Measurements from ENCODE around the gene CDK9. TPM values are rescaled to one million over a fixed set of nuclear protein-coding genes. Genes with fewer than 3 reads are reported as not detected.

CDK9 gene
- total RNA-seq, 1 experiment from 2014 or later: 37.3 TPM

DNA sequence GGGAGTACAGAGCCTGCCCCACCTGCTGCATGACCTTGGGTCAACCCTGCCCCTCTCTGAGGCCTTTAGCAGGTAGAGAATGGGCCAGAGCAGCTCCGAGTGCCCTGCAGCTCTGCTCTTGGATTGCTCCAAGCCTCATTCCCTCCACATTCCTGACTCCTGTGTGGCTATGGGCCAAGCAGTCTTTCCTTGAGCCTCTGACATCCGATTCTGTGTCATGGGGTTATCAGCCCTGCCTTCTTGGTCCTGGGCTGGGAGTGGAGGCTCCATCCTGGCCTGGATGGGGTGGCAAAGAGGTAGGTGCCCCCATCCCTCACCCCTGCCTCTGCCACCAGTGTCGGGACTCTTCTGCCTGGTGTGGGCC, 30.5 kb downstream of the CDK9 start:
- H3K9me3 ChIP-seq (ENCODE audit: low read length): no peaks in the 10 kb centered on the region
- H3K27ac ChIP-seq (ENCODE audit: low read length): no peak overlapping the region
- H3K9me2 ChIP-seq (replicated peaks; ENCODE audit: low read length): no peaks in the 10 kb centered on the region
- CTCF ChIA-PET: no interaction called here
- H3K27me3 ChIP-seq (ENCODE audit: low read length): no peaks in the 10 kb centered on the region
- no peaks in the 10 kb centered on the region for H3K4me1 ChIP-seq (ENCODE audit: insufficient read depth, low read length)
- H2AFZ ChIP-seq (ENCODE audit: low read length): no peak overlapping the region
- no peak overlapping the region for H3K9ac ChIP-seq (ENCODE audit: low read length)
- H3K36me3 ChIP-seq (ENCODE audit: low read depth, low read length): peaks cover 10% of the 10 kb centered on the region; the same call in 1 of the 2 replicates
- H3K4me2 ChIP-seq (ENCODE audit: low read length): no peak overlapping the region
- TF ChIP-seq EZH2 (IDR thresholded peaks at IDR 0.05; ENCODE audit: low read length, unreplicated experiment) (no peak), EZH2phosphoT487 (IDR thresholded peaks at IDR 0.05; ENCODE audit: borderline replicate concordance, low read length) (no peak)
- TF ChIP-seq, protein P1, sequence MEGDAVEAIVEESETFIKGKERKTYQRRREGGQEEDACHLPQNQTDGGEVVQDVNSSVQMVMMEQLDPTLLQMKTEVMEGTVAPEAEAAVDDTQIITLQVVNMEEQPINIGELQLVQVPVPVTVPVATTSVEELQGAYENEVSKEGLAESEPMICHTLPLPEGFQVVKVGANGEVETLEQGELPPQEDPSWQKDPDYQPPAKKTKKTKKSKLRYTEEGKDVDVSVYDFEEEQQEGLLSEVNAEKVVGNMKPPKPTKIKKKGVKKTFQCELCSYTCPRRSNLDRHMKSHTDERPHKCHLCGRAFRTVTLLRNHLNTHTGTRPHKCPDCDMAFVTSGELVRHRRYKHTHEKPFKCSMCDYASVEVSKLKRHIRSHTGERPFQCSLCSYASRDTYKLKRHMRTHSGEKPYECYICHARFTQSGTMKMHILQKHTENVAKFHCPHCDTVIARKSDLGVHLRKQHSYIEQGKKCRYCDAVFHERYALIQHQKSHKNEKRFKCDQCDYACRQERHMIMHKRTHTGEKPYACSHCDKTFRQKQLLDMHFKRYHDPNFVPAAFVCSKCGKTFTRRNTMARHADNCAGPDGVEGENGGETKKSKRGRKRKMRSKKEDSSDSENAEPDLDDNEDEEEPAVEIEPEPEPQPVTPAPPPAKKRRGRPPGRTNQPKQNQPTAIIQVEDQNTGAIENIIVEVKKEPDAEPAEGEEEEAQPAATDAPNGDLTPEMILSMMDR (conservative IDR thresholded peaks at IDR 0.05; ENCODE audit: low read depth, low read length): no peak
- no peaks in the 10 kb centered on the region for H3F3A ChIP-seq (ENCODE audit: low read length, unreplicated experiment)
- ATAC-seq (no peak), DNase-seq (no peak)
- no peaks in the 10 kb centered on the region for H3K79me2 ChIP-seq (ENCODE audit: low read length)
- H3K4me3 ChIP-seq (ENCODE audit: low read length): no peak overlapping the region
- H4K20me1 ChIP-seq (ENCODE audit: low read length): no peaks in the 10 kb centered on the region
- POLR2A ChIA-PET (ENCODE audit: unreplicated experiment): no interaction called here
- intact Hi-C loops (cut with micrococcal nuclease): no loop called here
- no TSS peak for BruUV-seq (replicated peaks)

DNA sequence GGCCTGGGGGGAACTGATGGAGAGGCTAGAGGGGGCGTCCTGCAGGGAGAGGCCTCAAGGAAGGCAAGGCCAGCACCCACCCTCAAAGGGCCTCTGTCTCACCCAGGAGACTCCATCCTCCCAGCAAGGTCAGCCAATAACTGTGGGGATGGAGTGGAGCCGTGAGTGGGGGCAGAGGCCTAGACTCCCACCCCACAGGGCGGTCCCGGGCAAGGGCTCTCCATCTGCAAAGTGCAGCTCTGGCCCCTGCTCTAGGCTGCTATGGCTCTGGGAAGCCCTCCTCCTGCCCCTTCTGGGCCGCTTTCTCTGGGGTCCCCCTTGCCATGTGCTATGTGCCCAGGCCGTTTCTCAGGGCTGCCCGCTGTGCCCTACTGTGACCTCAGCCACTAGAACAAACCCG, 30.9 kb downstream of the CDK9 start:
- ATAC-seq (no peak; the same call in 1 of the 2 replicates), DNase-seq (no peak)

DNA sequence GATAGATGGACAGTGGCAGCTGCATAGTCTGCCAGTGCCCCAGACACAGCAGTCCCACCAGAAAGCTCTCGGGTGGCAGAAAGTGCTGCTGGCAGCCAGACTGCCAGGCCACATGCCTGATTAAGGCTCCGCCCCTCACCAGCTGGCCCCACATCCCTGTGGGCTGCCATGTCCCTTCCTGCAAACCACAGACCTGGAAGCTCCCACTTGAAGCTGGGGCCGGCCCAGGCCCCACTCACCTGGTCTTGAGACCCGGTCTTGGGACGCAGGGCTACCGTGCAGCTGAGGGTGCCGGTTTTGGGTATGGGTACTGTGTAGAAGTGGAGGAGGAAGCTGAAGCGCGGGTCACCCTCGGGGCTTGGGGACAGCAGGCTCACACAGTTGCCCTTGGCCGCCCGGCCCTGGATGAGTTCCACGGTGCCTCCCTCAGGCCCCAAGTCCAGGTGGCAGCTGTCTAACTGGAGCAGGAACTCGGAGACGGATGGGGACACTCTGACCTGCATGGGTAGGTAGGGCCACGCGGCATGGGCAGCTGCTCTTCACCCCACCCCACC, 32.1 kb downstream of the CDK9 start:
- H3K4me3 ChIP-seq (ENCODE audit: low read length): no peak overlapping the region
- H3K27me3 ChIP-seq (ENCODE audit: low read length): no peaks in the 10 kb centered on the region
- no peaks in the 10 kb centered on the region for H3K79me2 ChIP-seq (ENCODE audit: low read length)
- H3K9me3 ChIP-seq (ENCODE audit: low read length): no peaks in the 10 kb centered on the region
- H3K36me3 ChIP-seq (ENCODE audit: low read depth, low read length): peaks cover 6% of the 10 kb centered on the region; the same call in 1 of the 2 replicates
- ATAC-seq: no peak
- no peak for DNase-seq
- no peak overlapping the region for H3K9ac ChIP-seq (ENCODE audit: low read length)
- TF ChIP-seq, protein P1 (conservative IDR thresholded peaks at IDR 0.05; ENCODE audit: low read depth, low read length): no peak
- H3K27ac ChIP-seq (ENCODE audit: low read length): no peak overlapping the region
- H3K4me2 ChIP-seq (ENCODE audit: low read length): no peak overlapping the region
- POLR2A ChIA-PET (ENCODE audit: unreplicated experiment): no interaction called here
- H3K4me1 ChIP-seq (ENCODE audit: insufficient read depth, low read length): no peaks in the 10 kb centered on the region
- H3K9me2 ChIP-seq (replicated peaks; ENCODE audit: low read length): no peaks in the 10 kb centered on the region
- BruUV-seq (replicated peaks): no TSS peak
- intact Hi-C loops (cut with micrococcal nuclease): no loop called here
- no peaks in the 10 kb centered on the region for H3F3A ChIP-seq (ENCODE audit: low read length, unreplicated experiment)
- CTCF ChIA-PET: no interaction called here
- H4K20me1 ChIP-seq (ENCODE audit: low read length): no peaks in the 10 kb centered on the region
- H2AFZ ChIP-seq (ENCODE audit: low read length): no peak overlapping the region

More for the DNA sequence above, 30.9 kb downstream of the CDK9 start:
- BruUV-seq (replicated peaks): no TSS peak
- H3K4me3 ChIP-seq (ENCODE audit: low read length): no peak overlapping the region
- ChIA-PET CTCF (no interaction called here), POLR2A (ENCODE audit: unreplicated experiment) (no interaction called here)
- H3K36me3 ChIP-seq (ENCODE audit: low read depth, low read length): peaks cover 10% of the 10 kb centered on the region; the same call in 1 of the 2 replicates
- H3K27ac ChIP-seq (ENCODE audit: low read length): no peak overlapping the region
- H3F3A ChIP-seq (ENCODE audit: low read length, unreplicated experiment): no peaks in the 10 kb centered on the region
- no peaks in the 10 kb centered on the region for H3K9me3 ChIP-seq (ENCODE audit: low read length)
- H2AFZ ChIP-seq (ENCODE audit: low read length): no peak overlapping the region
- no peak overlapping the region for H3K4me2 ChIP-seq (ENCODE audit: low read length)
- H3K9ac ChIP-seq (ENCODE audit: low read length): no peak overlapping the region
- intact Hi-C loops (cut with micrococcal nuclease): no loop called here
- H3K79me2 ChIP-seq (ENCODE audit: low read length): no peaks in the 10 kb centered on the region
- no peaks in the 10 kb centered on the region for H4K20me1 ChIP-seq (ENCODE audit: low read length)
- no peaks in the 10 kb centered on the region for H3K9me2 ChIP-seq (replicated peaks; ENCODE audit: low read length)
- H3K27me3 ChIP-seq (ENCODE audit: low read length): no peaks in the 10 kb centered on the region
- no peaks in the 10 kb centered on the region for H3K4me1 ChIP-seq (ENCODE audit: insufficient read depth, low read length)
- TF ChIP-seq EZH2phosphoT487 (IDR thresholded peaks at IDR 0.05; ENCODE audit: borderline replicate concordance, low read length) (no peak), EZH2 (IDR thresholded peaks at IDR 0.05; ENCODE audit: low read length, unreplicated experiment) (no peak)
- TF ChIP-seq, protein P1 (conservative IDR thresholded peaks at IDR 0.05; ENCODE audit: low read depth, low read length): no peak

All from PC-3 (cell line).